Measurements from ENCODE around the gene CMTM2.
A peak's percentile ranks its signal among the peaks of the same experiment; 100 is the strongest.
"Not testable (repeated sequence)": the region's sequence is repeated elsewhere in the genome, so short reads cannot be mapped to it uniquely, and the experiment has no call there.

CMTM2 gene

DNA sequence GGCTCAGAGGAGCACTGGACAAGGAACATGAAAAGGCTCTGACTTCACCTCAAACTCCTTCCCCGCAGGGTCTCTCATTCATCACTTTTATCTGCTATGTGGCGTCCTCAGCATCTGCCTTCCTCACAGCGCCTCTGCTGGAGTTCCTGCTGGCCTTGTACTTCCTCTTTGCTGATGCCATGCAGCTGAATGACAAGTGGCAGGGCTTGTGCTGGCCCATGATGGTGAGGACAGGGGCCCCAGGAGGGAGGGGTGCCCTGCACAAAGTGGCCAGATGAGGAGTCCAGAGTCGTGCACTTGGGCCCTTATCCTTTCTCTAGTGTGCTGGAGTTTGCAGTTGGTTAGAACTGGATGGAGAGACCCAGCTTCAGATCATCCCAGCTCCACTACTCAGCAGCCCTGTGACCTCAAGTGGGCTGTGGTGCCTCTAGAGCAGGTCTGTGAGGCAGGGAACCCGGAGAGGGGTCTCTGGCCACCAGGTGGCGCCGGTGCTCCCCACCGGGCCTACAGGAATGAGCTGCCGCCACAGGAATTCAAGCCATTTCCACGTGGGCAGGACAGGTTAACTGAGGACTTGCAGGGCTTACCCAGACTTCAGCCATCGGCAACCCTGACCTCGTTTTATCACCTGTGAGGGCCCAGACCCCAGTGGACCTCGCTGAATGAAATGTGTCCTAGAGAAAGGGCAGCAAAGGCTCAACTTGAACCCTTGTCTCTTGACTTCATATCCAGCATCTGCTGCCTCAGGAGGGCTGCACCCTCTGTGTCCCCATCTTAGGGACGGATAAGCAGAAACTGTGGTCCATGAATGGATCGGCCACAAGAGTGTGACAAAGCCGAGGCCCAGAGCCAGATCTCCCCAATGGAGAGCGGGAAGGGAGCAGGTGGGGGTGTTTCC lies 29.2 kb downstream of the CMTM2 start:
- H2AFZ ChIP-seq (ENCODE audit: low read length) = no peak overlapping the region
- H3K36me3 ChIP-seq (ENCODE audit: insufficient read depth, low read length) = peaks cover 43% of the 10 kb centered on the region; the same call in 1 of the 2 replicates
- no peaks in the 10 kb centered on the region for H3K9me2 ChIP-seq (replicated peaks; ENCODE audit: low read depth, low read length)
- peaks cover 6% of the 10 kb centered on the region for H3K27me3 ChIP-seq (ENCODE audit: insufficient read depth, low read length, poor library complexity, severe bottlenecking)
- peaks cover 56% of the 10 kb centered on the region for H3K79me2 ChIP-seq (ENCODE audit: insufficient read depth, low read length)
- no peaks in the 10 kb centered on the region for H3K9me3 ChIP-seq (ENCODE audit: insufficient read depth, low read depth, low read length)
- peaks cover 3% of the 10 kb centered on the region; the same call in 1 of the 2 replicates for H3F3A ChIP-seq (ENCODE audit: low read depth)
- H3K4me1 ChIP-seq (ENCODE audit: insufficient read depth, low read length, poor library complexity, severe bottlenecking) = peaks cover 45% of the 10 kb centered on the region
- peak overlapping the region; percentile 60 for H3K4me3 ChIP-seq (ENCODE audit: low read length, poor library complexity, severe bottlenecking)
- TF ChIP-seq, protein P1, sequence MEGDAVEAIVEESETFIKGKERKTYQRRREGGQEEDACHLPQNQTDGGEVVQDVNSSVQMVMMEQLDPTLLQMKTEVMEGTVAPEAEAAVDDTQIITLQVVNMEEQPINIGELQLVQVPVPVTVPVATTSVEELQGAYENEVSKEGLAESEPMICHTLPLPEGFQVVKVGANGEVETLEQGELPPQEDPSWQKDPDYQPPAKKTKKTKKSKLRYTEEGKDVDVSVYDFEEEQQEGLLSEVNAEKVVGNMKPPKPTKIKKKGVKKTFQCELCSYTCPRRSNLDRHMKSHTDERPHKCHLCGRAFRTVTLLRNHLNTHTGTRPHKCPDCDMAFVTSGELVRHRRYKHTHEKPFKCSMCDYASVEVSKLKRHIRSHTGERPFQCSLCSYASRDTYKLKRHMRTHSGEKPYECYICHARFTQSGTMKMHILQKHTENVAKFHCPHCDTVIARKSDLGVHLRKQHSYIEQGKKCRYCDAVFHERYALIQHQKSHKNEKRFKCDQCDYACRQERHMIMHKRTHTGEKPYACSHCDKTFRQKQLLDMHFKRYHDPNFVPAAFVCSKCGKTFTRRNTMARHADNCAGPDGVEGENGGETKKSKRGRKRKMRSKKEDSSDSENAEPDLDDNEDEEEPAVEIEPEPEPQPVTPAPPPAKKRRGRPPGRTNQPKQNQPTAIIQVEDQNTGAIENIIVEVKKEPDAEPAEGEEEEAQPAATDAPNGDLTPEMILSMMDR (conservative IDR thresholded peaks at IDR 0.05; ENCODE audit: low read length) = peak; percentile 96
- no peak for TF ChIP-seq EZH2phosphoT487 (IDR thresholded peaks at IDR 0.05; ENCODE audit: borderline replicate concordance)
- peak overlapping the region; percentile 94 for H3K4me2 ChIP-seq (ENCODE audit: low read depth, low read length, poor library complexity, severe bottlenecking)
- H3K9ac ChIP-seq (ENCODE audit: low read depth, low read length, poor library complexity, severe bottlenecking) = peak overlapping the region; percentile 68
- peaks cover 55% of the 10 kb centered on the region for H4K20me1 ChIP-seq (ENCODE audit: insufficient read depth, low read length, poor library complexity, severe bottlenecking)

- peaks cover 55% of the 10 kb centered on the region for H4K20me1 ChIP-seq (ENCODE audit: insufficient read depth, low read length, poor library complexity, severe bottlenecking)
- peaks cover 48% of the 10 kb centered on the region; the same call in 1 of the 2 replicates for H3K36me3 ChIP-seq (ENCODE audit: insufficient read depth, low read length)
- H3K79me2 ChIP-seq (ENCODE audit: insufficient read depth, low read length) = peaks cover 56% of the 10 kb centered on the region
- no peak for TF ChIP-seq EZH2phosphoT487 (IDR thresholded peaks at IDR 0.05; ENCODE audit: borderline replicate concordance)
- TF ChIP-seq, protein P1 (conservative IDR thresholded peaks at IDR 0.05; ENCODE audit: low read length) = no peak
- peaks cover under 1% of the 10 kb centered on the region; the same call in 1 of the 2 replicates for H3F3A ChIP-seq (ENCODE audit: low read depth)
- no peaks in the 10 kb centered on the region for H3K9me2 ChIP-seq (replicated peaks; ENCODE audit: low read depth, low read length)
- peak overlapping the region; percentile 94 for H3K4me2 ChIP-seq (ENCODE audit: low read depth, low read length, poor library complexity, severe bottlenecking)
- peak overlapping the region; percentile 68 for H3K9ac ChIP-seq (ENCODE audit: low read depth, low read length, poor library complexity, severe bottlenecking)
- peak overlapping the region; percentile 60 for H3K4me3 ChIP-seq (ENCODE audit: low read length, poor library complexity, severe bottlenecking)
- no peak overlapping the region for H2AFZ ChIP-seq (ENCODE audit: low read length)
- no peaks in the 10 kb centered on the region for H3K9me3 ChIP-seq (ENCODE audit: insufficient read depth, low read depth, low read length)
- peaks cover 6% of the 10 kb centered on the region for H3K27me3 ChIP-seq (ENCODE audit: insufficient read depth, low read length, poor library complexity, severe bottlenecking)
- peaks cover 38% of the 10 kb centered on the region for H3K4me1 ChIP-seq (ENCODE audit: insufficient read depth, low read length, poor library complexity, severe bottlenecking)
Measured at GRCh38 chr16:66609139-66609510, 29.9 kb downstream of the CMTM2 start.

- no peak overlapping the region for H3K4me2 ChIP-seq (ENCODE audit: low read depth, low read length, poor library complexity, severe bottlenecking)
- H3K4me1 ChIP-seq (ENCODE audit: insufficient read depth, low read length, poor library complexity, severe bottlenecking) = peaks cover 38% of the 10 kb centered on the region
- no peak overlapping the region for H3K9ac ChIP-seq (ENCODE audit: low read depth, low read length, poor library complexity, severe bottlenecking)
- H3K4me3 ChIP-seq (ENCODE audit: low read length, poor library complexity, severe bottlenecking) = no peak overlapping the region
- H4K20me1 ChIP-seq (ENCODE audit: insufficient read depth, low read length, poor library complexity, severe bottlenecking) = peaks cover 51% of the 10 kb centered on the region
- no peaks in the 10 kb centered on the region; the same call in 1 of the 2 replicates for H3F3A ChIP-seq (ENCODE audit: low read depth)
- H2AFZ ChIP-seq (ENCODE audit: low read length) = no peak overlapping the region
- H3K9me3 ChIP-seq (ENCODE audit: insufficient read depth, low read depth, low read length) = no peaks in the 10 kb centered on the region
- peaks cover 1% of the 10 kb centered on the region for H3K27me3 ChIP-seq (ENCODE audit: insufficient read depth, low read length, poor library complexity, severe bottlenecking)
- no peaks in the 10 kb centered on the region for H3K9me2 ChIP-seq (replicated peaks; ENCODE audit: low read depth, low read length)
- peaks cover 50% of the 10 kb centered on the region for H3K79me2 ChIP-seq (ENCODE audit: insufficient read depth, low read length)
- TF ChIP-seq EZH2phosphoT487 (IDR thresholded peaks at IDR 0.05; ENCODE audit: borderline replicate concordance) = no peak
- TF ChIP-seq, protein P1 (conservative IDR thresholded peaks at IDR 0.05; ENCODE audit: low read length) = no peak
- peaks cover 53% of the 10 kb centered on the region; the same call in 1 of the 2 replicates for H3K36me3 ChIP-seq (ENCODE audit: insufficient read depth, low read length)
Measured at GRCh38 chr16:66610111-66610820, 31.0 kb downstream of the CMTM2 start.

DNA sequence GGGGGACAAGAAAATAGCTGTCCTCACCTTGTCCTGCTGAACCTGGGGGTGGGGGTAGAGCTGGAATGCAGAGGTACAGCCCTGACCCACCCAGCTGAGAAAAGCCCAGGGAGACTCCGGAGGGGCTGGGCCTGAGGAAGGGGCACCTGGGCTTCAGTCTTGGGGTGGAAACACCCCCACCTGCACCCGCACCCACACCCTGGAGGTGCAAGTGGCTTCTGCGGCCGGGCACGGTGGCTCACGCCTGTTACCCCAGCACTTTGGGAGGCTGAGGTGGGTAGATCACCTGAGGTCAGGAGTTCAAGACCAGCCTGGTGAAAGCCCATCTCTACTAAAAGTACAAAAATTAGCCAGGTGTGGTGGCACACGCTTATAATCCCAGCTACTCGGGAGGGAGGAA lies 32.6 kb downstream of the CMTM2 start:
- H3K4me3 ChIP-seq (ENCODE audit: low read length, poor library complexity, severe bottlenecking); H3K9me2 ChIP-seq (replicated peaks; ENCODE audit: low read depth, low read length); H3K9ac ChIP-seq (ENCODE audit: low read depth, low read length, poor library complexity, severe bottlenecking); H2AFZ ChIP-seq (ENCODE audit: low read length); H3K4me2 ChIP-seq (ENCODE audit: low read depth, low read length, poor library complexity, severe bottlenecking); H3K27me3 ChIP-seq (ENCODE audit: insufficient read depth, low read length, poor library complexity, severe bottlenecking); H3K9me3 ChIP-seq (ENCODE audit: insufficient read depth, low read depth, low read length); H3F3A ChIP-seq (ENCODE audit: low read depth): not testable (repeated sequence)
- Histone ChIP-seq H3K36me3 (ENCODE audit: insufficient read depth, low read length) (peaks cover 53% of the 10 kb centered on the region; the same call in 1 of the 2 replicates), H3K79me2 (ENCODE audit: insufficient read depth, low read length) (peaks cover 33% of the 10 kb centered on the region), H3K4me1 (ENCODE audit: insufficient read depth, low read length, poor library complexity, severe bottlenecking) (peaks cover 26% of the 10 kb centered on the region), H4K20me1 (ENCODE audit: insufficient read depth, low read length, poor library complexity, severe bottlenecking) (peaks cover 35% of the 10 kb centered on the region)

All from Loucy (cell line).